Type B pancreatic cell (in vitro differentiated cells): ENCODE results near the gene TPST1. TPM values are rescaled to one million over a fixed set of nuclear protein-coding genes. Genes with fewer than 3 reads are reported as not detected.

Source experiments
- DNase-seq: peaks from one replicate; pipeline ENCODE4 v3.0.0; 2021; ENCODE audit warnings: mixed read lengths; ENCODE audit not compliant: unreplicated experiment; ENCODE audit errors: extremely low spot score
- H3K27ac Mint-ChIP-seq: 2 replicates; pipeline ENCODE4 v1.8.0; 2021; ENCODE audit warnings: mild to moderate bottlenecking, mixed read lengths
- H3K27me3 Mint-ChIP-seq: 2 replicates; pipeline ENCODE4 v1.8.0; 2021; ENCODE audit warnings: mixed read lengths
- H3K36me3 Mint-ChIP-seq: 2 replicates; pipeline ENCODE4 v1.8.0; 2021; ENCODE audit warnings: mixed read lengths
- H3K4me1 Mint-ChIP-seq: one replicate; pipeline ENCODE4 v1.8.0; 2021; ENCODE audit warnings: mixed read lengths; ENCODE audit not compliant: unreplicated experiment
- H3K4me3 Mint-ChIP-seq: 2 replicates; pipeline ENCODE4 v1.8.0; 2021; ENCODE audit warnings: mild to moderate bottlenecking, mixed read lengths
- H3K9me3 Mint-ChIP-seq: 2 replicates; pipeline ENCODE4 v1.8.0; 2021; ENCODE audit warnings: mixed read lengths
- total RNA-seq: library from RNA; stranded (reverse); gene quantifications from 2 replicates; pipeline ENCODE4 v1.2.1, GENCODE V29; 2021; ENCODE audit warnings: low replicate concordance
- TF ChIP-seq, protein P1 (sequence below): fragments of 200-600 bp; sonication (generic); conservative IDR thresholded peaks from 2 replicates; pipeline ENCODE4 v1.5.0; 2021; ENCODE audit warnings: antibody characterized with exemption, mild to moderate bottlenecking

TPST1 gene
- total RNA-seq, 1 donor from 2014 or later = 26.9 TPM

DNA sequence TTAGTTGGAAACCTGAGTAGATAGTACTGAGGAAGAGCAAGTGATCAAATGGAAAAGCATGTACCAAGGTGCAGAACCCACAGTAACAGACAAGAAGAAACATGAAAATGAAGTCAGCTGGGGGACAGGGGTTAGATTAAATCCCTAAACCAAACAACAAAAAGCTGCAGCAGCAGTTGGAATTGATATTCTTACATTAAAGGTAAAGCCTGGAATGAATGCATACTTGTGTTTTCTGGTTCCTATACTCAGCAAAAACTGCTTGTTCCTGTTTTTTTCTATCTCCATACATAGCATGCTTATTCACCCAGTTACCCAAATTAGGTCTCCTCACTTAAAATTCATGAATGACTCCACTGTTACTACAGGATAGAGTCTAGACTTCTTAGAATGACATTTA, 92.4 kb downstream of the TPST1 start:
- Mint-ChIP-seq H3K27ac (no peak overlapping the region), H3K9me3 (peaks cover 5% of the 10 kb centered on the region), H3K4me1 (peaks cover 11% of the 10 kb centered on the region), H3K4me3 (no peak overlapping the region), H3K27me3 (no peaks in the 10 kb centered on the region), H3K36me3 (peaks cover 17% of the 10 kb centered on the region)
- TF ChIP-seq, protein P1, sequence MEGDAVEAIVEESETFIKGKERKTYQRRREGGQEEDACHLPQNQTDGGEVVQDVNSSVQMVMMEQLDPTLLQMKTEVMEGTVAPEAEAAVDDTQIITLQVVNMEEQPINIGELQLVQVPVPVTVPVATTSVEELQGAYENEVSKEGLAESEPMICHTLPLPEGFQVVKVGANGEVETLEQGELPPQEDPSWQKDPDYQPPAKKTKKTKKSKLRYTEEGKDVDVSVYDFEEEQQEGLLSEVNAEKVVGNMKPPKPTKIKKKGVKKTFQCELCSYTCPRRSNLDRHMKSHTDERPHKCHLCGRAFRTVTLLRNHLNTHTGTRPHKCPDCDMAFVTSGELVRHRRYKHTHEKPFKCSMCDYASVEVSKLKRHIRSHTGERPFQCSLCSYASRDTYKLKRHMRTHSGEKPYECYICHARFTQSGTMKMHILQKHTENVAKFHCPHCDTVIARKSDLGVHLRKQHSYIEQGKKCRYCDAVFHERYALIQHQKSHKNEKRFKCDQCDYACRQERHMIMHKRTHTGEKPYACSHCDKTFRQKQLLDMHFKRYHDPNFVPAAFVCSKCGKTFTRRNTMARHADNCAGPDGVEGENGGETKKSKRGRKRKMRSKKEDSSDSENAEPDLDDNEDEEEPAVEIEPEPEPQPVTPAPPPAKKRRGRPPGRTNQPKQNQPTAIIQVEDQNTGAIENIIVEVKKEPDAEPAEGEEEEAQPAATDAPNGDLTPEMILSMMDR = no peak
- no peak for DNase-seq

DNA sequence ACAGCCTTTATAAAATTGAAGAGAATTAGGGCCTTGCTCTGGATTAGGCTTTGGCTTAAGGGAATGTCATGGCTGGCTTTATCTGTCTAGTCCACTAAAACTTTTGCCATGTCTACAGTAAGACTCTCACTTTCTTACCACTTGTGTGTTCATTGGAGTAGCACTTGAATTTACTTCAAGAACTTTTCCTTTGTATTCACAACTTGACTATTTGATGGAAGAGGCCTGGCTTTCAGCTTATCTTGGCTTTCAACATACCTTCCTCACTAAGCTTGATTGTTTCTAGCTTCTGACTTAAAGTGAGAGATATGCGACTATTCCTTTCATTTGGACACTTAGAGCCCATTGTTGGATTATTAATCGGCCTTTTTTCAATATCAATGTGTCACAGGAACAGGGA, 96.1 kb downstream of the TPST1 start:
- TF ChIP-seq, protein P1 = no peak
- Mint-ChIP-seq H3K27me3 (no peaks in the 10 kb centered on the region), H3K9me3 (peaks cover 5% of the 10 kb centered on the region), H3K27ac (no peak overlapping the region), H3K4me3 (no peak overlapping the region), H3K36me3 (peaks cover 16% of the 10 kb centered on the region), H3K4me1 (peaks cover 28% of the 10 kb centered on the region)
- no peak for DNase-seq

DNA sequence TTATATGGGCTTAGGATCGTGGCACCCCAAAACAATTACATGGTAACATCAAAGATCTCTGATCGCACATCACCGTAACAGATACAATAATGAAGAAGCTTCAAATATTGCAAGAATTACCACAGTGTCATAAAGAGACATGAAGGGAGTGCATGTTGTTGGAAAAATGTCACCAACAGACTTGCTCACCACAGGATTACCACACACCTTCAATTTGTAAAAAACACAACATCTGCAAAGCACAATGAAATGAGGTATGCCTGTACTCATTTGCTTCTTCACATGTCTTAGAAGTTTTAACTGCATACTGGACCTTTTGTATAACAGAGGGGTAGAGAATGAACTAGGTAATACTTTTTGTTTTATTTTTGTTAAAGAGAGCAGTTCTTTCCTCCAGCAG, 96.6 kb downstream of the TPST1 start:
- DNase-seq = no peak
- peaks cover 5% of the 10 kb centered on the region for H3K9me3 Mint-ChIP-seq
- H3K4me1 Mint-ChIP-seq = peaks cover 32% of the 10 kb centered on the region
- H3K36me3 Mint-ChIP-seq = peaks cover 13% of the 10 kb centered on the region
- no peak overlapping the region for H3K4me3 Mint-ChIP-seq
- TF ChIP-seq, protein P1 = no peak
- H3K27ac Mint-ChIP-seq = no peak overlapping the region
- no peaks in the 10 kb centered on the region for H3K27me3 Mint-ChIP-seq

DNA sequence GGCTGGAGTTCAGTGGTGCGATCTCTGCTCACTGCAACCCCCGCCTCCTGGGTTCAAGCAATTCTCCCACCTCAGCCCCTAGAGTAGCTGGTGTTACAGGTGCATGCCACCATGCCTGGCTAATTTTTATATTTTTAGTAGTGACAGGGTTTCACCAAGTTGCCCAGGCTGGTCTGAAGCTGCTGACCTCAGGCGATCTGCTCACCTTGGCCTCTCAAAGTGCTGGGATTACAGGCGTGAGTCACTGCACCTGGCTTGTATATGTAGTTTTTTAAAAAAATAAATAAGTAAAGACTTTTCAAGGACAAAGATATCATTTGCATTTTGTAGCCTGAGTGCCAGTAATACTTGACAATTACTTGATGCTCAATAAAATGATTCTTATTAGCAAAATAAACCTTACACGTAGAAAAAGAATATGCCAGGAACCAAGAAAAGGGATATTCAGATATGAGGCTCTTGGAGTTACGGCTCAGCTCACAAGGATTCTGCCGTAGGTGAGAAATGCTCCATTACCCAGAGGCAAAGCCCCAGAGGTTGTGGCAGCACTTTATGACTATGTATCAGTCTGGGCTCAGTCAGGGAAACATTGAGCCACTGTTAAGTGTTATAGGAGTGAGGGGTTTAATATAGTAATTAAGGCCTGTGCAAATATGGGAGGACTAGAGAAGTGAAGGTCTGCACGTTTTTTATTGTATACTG, 98.5 kb downstream of the TPST1 start:
- TF ChIP-seq, protein P1 = no peak
- H3K9me3 Mint-ChIP-seq = no peaks in the 10 kb centered on the region
- H3K4me3 Mint-ChIP-seq = no peak overlapping the region
- H3K36me3 Mint-ChIP-seq = peaks cover 9% of the 10 kb centered on the region
- H3K27me3 Mint-ChIP-seq = no peaks in the 10 kb centered on the region
- H3K4me1 Mint-ChIP-seq = peaks cover 32% of the 10 kb centered on the region
- H3K27ac Mint-ChIP-seq = no peak overlapping the region
- no peak for DNase-seq

DNA sequence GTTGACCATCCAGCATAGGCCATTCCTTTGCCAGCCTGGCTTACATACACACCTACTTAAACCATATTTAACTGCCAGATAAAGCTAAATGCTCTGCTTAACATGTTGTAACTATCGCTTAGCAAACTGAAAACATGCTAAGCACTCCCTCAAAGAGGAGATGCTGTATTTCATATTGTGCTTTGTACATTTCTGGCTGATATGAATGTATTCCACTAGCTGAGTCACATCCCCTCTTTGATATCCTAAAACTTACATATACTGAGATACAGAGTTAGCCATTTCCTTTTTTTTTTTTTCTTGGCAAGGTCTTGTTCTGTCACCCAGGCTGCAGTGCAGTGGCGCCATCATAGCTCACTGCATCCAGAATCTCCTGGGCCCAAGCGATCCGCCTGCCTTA, 99.4 kb downstream of the TPST1 start:
- no peaks in the 10 kb centered on the region for H3K9me3 Mint-ChIP-seq
- DNase-seq = no peak
- H3K27ac Mint-ChIP-seq = no peak overlapping the region
- H3K36me3 Mint-ChIP-seq = peaks cover 6% of the 10 kb centered on the region
- H3K27me3 Mint-ChIP-seq = no peaks in the 10 kb centered on the region
- H3K4me1 Mint-ChIP-seq = peaks cover 32% of the 10 kb centered on the region
- no peak overlapping the region for H3K4me3 Mint-ChIP-seq
- TF ChIP-seq, protein P1 = no peak
